Neuronal stem cell (in vitro differentiated cells): ENCODE measurements around the gene SCG2.

Source experiments
- DNase-seq: peaks from one replicate; pipeline ENCODE4 v3.0.0-alpha.2; 2013; ENCODE audit warnings: low spot score
- H2AFZ ChIP-seq: one replicate; pipeline ENCODE4 v1.6.1; 2013; ENCODE audit warnings: mild to moderate bottlenecking, low read length, inconsistent platforms
- H2AK5ac ChIP-seq: 2 replicates; pipeline ENCODE4 v1.6.1; 2013; ENCODE audit warnings: low read depth, mild to moderate bottlenecking, inconsistent platforms, low read length, moderate library complexity, mixed read lengths
- H2BK120ac ChIP-seq: 2 replicates; pipeline ENCODE4 v1.6.1; 2013; ENCODE audit warnings: low read depth, mild to moderate bottlenecking, inconsistent platforms, low read length, moderate library complexity, mixed read lengths
- H2BK12ac ChIP-seq: one replicate; pipeline ENCODE4 v1.6.1; 2013; ENCODE audit warnings: low read length, inconsistent platforms
- H2BK15ac ChIP-seq: 2 replicates; pipeline ENCODE4 v1.6.1; 2013; ENCODE audit warnings: mild to moderate bottlenecking, low read length, inconsistent platforms, mixed read lengths
- H2BK5ac ChIP-seq: one replicate; pipeline ENCODE4 v1.6.1; 2013; ENCODE audit warnings: inconsistent platforms, mild to moderate bottlenecking, low read length, moderate library complexity
- H3K14ac ChIP-seq: one replicate; pipeline ENCODE4 v1.6.1; 2013; ENCODE audit warnings: low read length, inconsistent platforms
- H3K18ac ChIP-seq: 2 replicates; pipeline ENCODE4 v1.6.1; 2013; ENCODE audit warnings: low read length, inconsistent platforms
- H3K23ac ChIP-seq: 2 replicates; pipeline ENCODE4 v1.6.1; 2013; ENCODE audit warnings: low read depth, mild to moderate bottlenecking, mixed read lengths, low read length, inconsistent platforms; ENCODE audit not compliant: poor library complexity
- H3K27ac ChIP-seq: replicated peaks from 3 replicates; pipeline ENCODE4 v1.5.1; 2013; ENCODE audit warnings: low read length, inconsistent platforms
- H3K27me3 ChIP-seq, 3 experiments: 2 replicates each; pipeline ENCODE4 v1.6.1; 2013; ENCODE audit warnings: low read length in 3 of 3, mild to moderate bottlenecking in 2 of 3, inconsistent platforms in 1 of 3, low read depth in 1 of 3, mixed read lengths in 1 of 3, moderate library complexity in 1 of 3; ENCODE audit not compliant: control insufficient read depth in 3 of 3, insufficient read depth in 3 of 3
- H3K36me3 ChIP-seq, 2 donors: replicated peaks in 1 of 2; 2 replicates each; pipeline ENCODE4 v1.6.1; 2013; ENCODE audit warnings: low read length in 2 of 2; ENCODE audit not compliant: control insufficient read depth in 2 of 2, insufficient read depth in 2 of 2
- H3K4ac ChIP-seq: 2 replicates; pipeline ENCODE4 v1.6.1; 2013; ENCODE audit warnings: inconsistent platforms, mild to moderate bottlenecking, low read length, moderate library complexity
- H3K4me1 ChIP-seq, 2 donors: 1 replicate in 1 of 2; 2 replicates in 1 of 2; pipeline ENCODE4 v1.6.1; 2013; ENCODE audit warnings: low read length in 2 of 2, low read depth in 1 of 2; ENCODE audit not compliant: control insufficient read depth in 2 of 2, insufficient read depth in 1 of 2
- H3K4me2 ChIP-seq: one replicate; pipeline ENCODE4 v1.6.1; 2013; ENCODE audit warnings: mild to moderate bottlenecking, low read length, inconsistent platforms; ENCODE audit not compliant: insufficient read depth, poor library complexity, severe bottlenecking
- H3K4me3 ChIP-seq, 2 donors: 2 replicates each; pipeline ENCODE4 v1.5.1; 2013; ENCODE audit warnings: low read length in 2 of 2, mild to moderate bottlenecking in 2 of 2, inconsistent platforms in 1 of 2, moderate library complexity in 1 of 2
- H3K79me1 ChIP-seq: one replicate; pipeline ENCODE4 v1.6.1; 2013; ENCODE audit warnings: low read depth, mild to moderate bottlenecking, inconsistent platforms, low read length, moderate library complexity
- H3K9ac ChIP-seq: one replicate; pipeline ENCODE4 v1.6.1; 2013; ENCODE audit warnings: mild to moderate bottlenecking, low read depth, low read length, inconsistent platforms; ENCODE audit not compliant: poor library complexity
- H3K9me3 ChIP-seq, 2 donors: replicated peaks in 1 of 2; 2 replicates each; pipeline versions ENCODE3 to v1.6.1; 2013; ENCODE audit warnings: low read length in 2 of 2, mild to moderate bottlenecking in 2 of 2, inconsistent platforms in 1 of 2, low read depth in 1 of 2, mixed read lengths in 1 of 2, moderate library complexity in 1 of 2; ENCODE audit not compliant: control insufficient read depth in 2 of 2, insufficient read depth in 1 of 2
- H4K8ac ChIP-seq: one replicate; pipeline ENCODE4 v1.6.1; 2013; ENCODE audit warnings: low read depth, mild to moderate bottlenecking, inconsistent platforms, low read length, moderate library complexity
- H4K91ac ChIP-seq: one replicate; pipeline ENCODE4 v1.6.1; 2013; ENCODE audit warnings: low read length, low read depth, mild to moderate bottlenecking, inconsistent platforms; ENCODE audit not compliant: poor library complexity
- WGBS, 2 donors: extraction: QIAGEN DNeasy Blood & Tissue Kit; methylation state at CpG; one replicate each; pipeline ENCODE4 v1.1.7; 2013; ENCODE audit warnings: missing lambda C conversion rate in 2 of 2, mixed read lengths in 1 of 2; ENCODE audit not compliant: insufficient read length in 2 of 2, insufficient replicate concordance in 1 of 2; ENCODE audit errors: extremely low coverage in 2 of 2; 5-methylcytosine and 5-hydroxymethylcytosine counted together

SCG2 gene

GRCh38 chr2:223647258-223647952 is 45.2 kb upstream of the SCG2 start:
- DNase-seq, result no peak
- H4K8ac ChIP-seq, result no peak overlapping the region
- no peak overlapping the region for H3K9ac ChIP-seq
- WGBS, 2 donors, result no CpG with 5 or more reads among the region's 6 CpGs
- H2AFZ ChIP-seq, result no peak overlapping the region
- no peak overlapping the region for H4K91ac ChIP-seq
- no peak overlapping the region for H2BK15ac ChIP-seq
- peak overlapping the region; percentile 39 for H2AK5ac ChIP-seq
- no peak overlapping the region for H3K4ac ChIP-seq
- no peaks in the 10 kb centered on the region for H3K27me3 ChIP-seq
- H3K4me3 ChIP-seq, result no peak overlapping the region
- H2BK12ac ChIP-seq, result no peak overlapping the region
- no peak overlapping the region for H2BK120ac ChIP-seq
- no peak overlapping the region for H3K27ac ChIP-seq
- H3K4me1 ChIP-seq, result peaks cover 1 to 8% of the 10 kb centered on the region in 2 donors
- no peaks in the 10 kb centered on the region for H3K79me1 ChIP-seq
- no peaks in the 10 kb centered on the region for H3K36me3 ChIP-seq
- H3K23ac ChIP-seq, result no peak overlapping the region
- no peak overlapping the region for H3K4me2 ChIP-seq
- peaks cover 0 to 14% of the 10 kb centered on the region in 2 donors for H3K9me3 ChIP-seq
- H3K14ac ChIP-seq, result no peak overlapping the region
- H3K18ac ChIP-seq, result no peak overlapping the region
- H2BK5ac ChIP-seq, result no peak overlapping the region

GRCh38 chr2:223644136-223644535 is 42.0 kb upstream of the SCG2 start:
- WGBS, 2 donors, result no CpG with 5 or more reads among the region's 3 CpGs
- no peak overlapping the region for H3K14ac ChIP-seq
- no peak overlapping the region for H3K23ac ChIP-seq
- no peak overlapping the region for H2BK12ac ChIP-seq
- H2AFZ ChIP-seq, result no peak overlapping the region
- no peaks in the 10 kb centered on the region for H3K36me3 ChIP-seq
- H2AK5ac ChIP-seq, result no peak overlapping the region
- no peaks in the 10 kb centered on the region for H3K27me3 ChIP-seq
- H2BK15ac ChIP-seq, result no peak overlapping the region
- no peak overlapping the region for H3K4me3 ChIP-seq
- peaks cover 0 to 5% of the 10 kb centered on the region in 2 donors for H3K9me3 ChIP-seq
- H3K4ac ChIP-seq, result no peak overlapping the region
- H3K4me2 ChIP-seq, result no peak overlapping the region
- no peak overlapping the region for H3K27ac ChIP-seq
- no peak overlapping the region for H3K9ac ChIP-seq
- H2BK5ac ChIP-seq, result no peak overlapping the region
- no peaks in the 10 kb centered on the region for H3K79me1 ChIP-seq
- no peak overlapping the region for H4K8ac ChIP-seq
- no peak for DNase-seq
- no peak overlapping the region for H4K91ac ChIP-seq
- H3K4me1 ChIP-seq, result peaks cover 1 to 8% of the 10 kb centered on the region in 2 donors
- no peak overlapping the region for H2BK120ac ChIP-seq
- H3K18ac ChIP-seq, result no peak overlapping the region

- no peaks in the 10 kb centered on the region for H3K27me3 ChIP-seq
- no peak overlapping the region for H2BK15ac ChIP-seq
- no peaks in the 10 kb centered on the region for H3K36me3 ChIP-seq
- no peak overlapping the region for H4K91ac ChIP-seq
- no peak overlapping the region for H3K18ac ChIP-seq
- H3K9me3 ChIP-seq, result peaks cover 0 to 12% of the 10 kb centered on the region in 2 donors
- H3K4ac ChIP-seq, result no peak overlapping the region
- H3K14ac ChIP-seq, result no peak overlapping the region
- no peak overlapping the region for H2BK5ac ChIP-seq
- no peak overlapping the region for H3K4me2 ChIP-seq
- WGBS, 2 donors, result no CpG with 5 or more reads among the region's 4 CpGs
- H3K27ac ChIP-seq, result no peak overlapping the region
- no peak overlapping the region for H2BK120ac ChIP-seq
- H2AFZ ChIP-seq, result no peak overlapping the region
- peaks cover 1 to 8% of the 10 kb centered on the region in 2 donors for H3K4me1 ChIP-seq
- no peak overlapping the region for H2AK5ac ChIP-seq
- H4K8ac ChIP-seq, result no peak overlapping the region
- no peak overlapping the region for H3K9ac ChIP-seq
- no peak overlapping the region for H3K23ac ChIP-seq
- H3K79me1 ChIP-seq, result no peaks in the 10 kb centered on the region
- H2BK12ac ChIP-seq, result no peak overlapping the region
- no peak for DNase-seq
- no peak overlapping the region for H3K4me3 ChIP-seq
Measured at GRCh38 chr2:223643309-223643708, 41.1 kb upstream of the SCG2 start.

GRCh38 chr2:223642506-223642905 is 40.3 kb upstream of the SCG2 start:
- Histone ChIP-seq H3K27ac (no peak overlapping the region), H3K79me1 (no peaks in the 10 kb centered on the region), H3K4me2 (no peak overlapping the region), H2BK15ac (no peak overlapping the region), H3K4me1 (peaks cover 1 to 8% of the 10 kb centered on the region in 2 donors), H4K8ac (no peak overlapping the region), H3K9me3 (peaks cover 0 to 14% of the 10 kb centered on the region in 2 donors), H3K36me3 (no peaks in the 10 kb centered on the region), H2AFZ (no peak overlapping the region), H2BK12ac (no peak overlapping the region), H2AK5ac (no peak overlapping the region), H3K18ac (no peak overlapping the region), H2BK5ac (no peak overlapping the region), H3K4ac (no peak overlapping the region), H3K4me3 (no peak overlapping the region), H3K9ac (no peak overlapping the region), H3K14ac (no peak overlapping the region), H4K91ac (no peak overlapping the region), H2BK120ac (no peak overlapping the region), H3K23ac (no peak overlapping the region), H3K27me3 (no peaks in the 10 kb centered on the region)
- DNase-seq, result no peak
- no CpG with 5 or more reads among the region's 1 CpG for WGBS, 2 donors
